WTC11 (cell line): ENCODE data around the gene CPNE2. TPM values are rescaled to one million over a fixed set of nuclear protein-coding genes. Genes with fewer than 3 reads are reported as not detected.

Experiments used
- ATAC-seq: fragments of 200-7000 bp; cut with Tn5 transposase; 2 replicates; pipeline ENCODE4 v1.10.0; 2021; ENCODE audit warnings: mild to moderate bottlenecking, moderate library complexity
- CTCF ChIA-PET: fragments of 300-600 bp; sonication (Branson Sonifier 250); formaldehyde crosslinking; loops from one replicate; lab custom pipeline; 2021; ENCODE audit warnings: antibody characterized with exemption; lab: Charles Lee
- POLR2A ChIA-PET: fragments of 350-600 bp; sonication (Branson Sonifier 250); formaldehyde crosslinking; loops from one replicate; lab custom pipeline; 2021; ENCODE audit warnings: antibody characterized with exemption; lab: Charles Lee
- DNase-seq: peaks from one replicate; pipeline ENCODE4 v3.0.0; 2021; ENCODE audit warnings: low spot score
- H3K27ac Mint-ChIP-seq: 2 replicates; pipeline ENCODE4 v1.8.0; 2021; ENCODE audit warnings: mixed read lengths
- H3K27me3 Mint-ChIP-seq: 2 replicates; pipeline ENCODE4 v1.8.0; 2021; ENCODE audit warnings: low read depth, mild to moderate bottlenecking, moderate library complexity, mixed read lengths
- H3K36me3 Mint-ChIP-seq: 2 replicates; pipeline ENCODE4 v1.8.0; 2021; ENCODE audit warnings: mixed read lengths
- H3K4me1 Mint-ChIP-seq: 2 replicates; pipeline ENCODE4 v1.8.0; 2022; ENCODE audit warnings: mixed read lengths
- H3K4me3 Mint-ChIP-seq: 2 replicates; pipeline ENCODE4 v1.8.0; 2021; ENCODE audit warnings: mild to moderate bottlenecking, moderate library complexity, mixed read lengths
- H3K9me3 Mint-ChIP-seq: 2 replicates; pipeline ENCODE4 v1.8.0; 2021; ENCODE audit warnings: mixed read lengths
- GABPB1 ChIP-seq: sonication (generic); formaldehyde crosslinking; IDR thresholded peaks from 2 replicates; pipeline ENCODE4 v1.8.1; 2023; ENCODE audit warnings: mild to moderate bottlenecking, missing genetic modification reagents
- GRHL2 ChIP-seq: fragments of 250-450 bp; sonication (Bioruptor Pico); IDR thresholded peaks from 2 replicates; pipeline ENCODE4 v1.8.0; 2022; ENCODE audit warnings: mild to moderate bottlenecking, moderate library complexity; ENCODE audit not compliant: insufficient replicate concordance, severe bottlenecking
- GTF2I ChIP-seq: fragments of 250-450 bp; sonication (Bioruptor Pico); conservative IDR thresholded peaks from 2 replicates; pipeline ENCODE4 v1.4.0; 2021; ENCODE audit warnings: mild to moderate bottlenecking
- IRF2 ChIP-seq: sonication (generic); formaldehyde crosslinking; IDR thresholded peaks from 2 replicates; pipeline ENCODE4 v1.8.0; 2022; ENCODE audit warnings: low read depth, missing genetic modification reagents, borderline replicate concordance
- KAT7 ChIP-seq: sonication (generic); formaldehyde crosslinking; IDR thresholded peaks from 2 replicates; pipeline ENCODE4 v1.8.1; 2023; ENCODE audit warnings: missing genetic modification reagents, mild to moderate bottlenecking, borderline replicate concordance
- MAX ChIP-seq: sonication (generic); formaldehyde crosslinking; IDR thresholded peaks from 2 replicates; pipeline ENCODE4 v1.8.0; 2022; ENCODE audit warnings: mild to moderate bottlenecking, missing genetic modification reagents
- MXD4 ChIP-seq: fragments of 250-450 bp; sonication (Bioruptor Pico); IDR thresholded peaks from 2 replicates; pipeline ENCODE4 v1.8.0; 2021; ENCODE audit warnings: mild to moderate bottlenecking, moderate library complexity, borderline replicate concordance
- NFE2L1 ChIP-seq: sonication (generic); formaldehyde crosslinking; IDR thresholded peaks from 2 replicates; pipeline ENCODE4 v1.8.1; 2023; ENCODE audit warnings: missing genetic modification reagents
- NFYB ChIP-seq: sonication (generic); formaldehyde crosslinking; conservative IDR thresholded peaks from 2 replicates; pipeline ENCODE4 v1.8.0; 2022; ENCODE audit warnings: low read depth, missing genetic modification reagents
- PREB ChIP-seq: sonication (generic); formaldehyde crosslinking; IDR thresholded peaks from 2 replicates; pipeline ENCODE4 v1.8.1; 2022; ENCODE audit warnings: mild to moderate bottlenecking, missing genetic modification reagents, moderate library complexity, borderline replicate concordance
- SMAD3 ChIP-seq: sonication (generic); formaldehyde crosslinking; IDR thresholded peaks from 2 replicates; pipeline ENCODE4 v1.8.0; 2022; ENCODE audit warnings: missing genetic modification reagents, mild to moderate bottlenecking, borderline replicate concordance
- TP53 ChIP-seq: sonication (generic); formaldehyde crosslinking; IDR thresholded peaks from 2 replicates; pipeline ENCODE4 v1.8.1; 2023; ENCODE audit warnings: mild to moderate bottlenecking, missing genetic modification reagents
- ZNF138 ChIP-seq: sonication (generic); formaldehyde crosslinking; conservative IDR thresholded peaks from 2 replicates; pipeline ENCODE4 v1.8.1; 2022; ENCODE audit warnings: mild to moderate bottlenecking, moderate library complexity, missing genetic modification reagents
- ZNF219 ChIP-seq: sonication (generic); formaldehyde crosslinking; IDR thresholded peaks from 2 replicates; pipeline ENCODE4 v1.8.0; 2023; ENCODE audit warnings: missing genetic modification reagents, mild to moderate bottlenecking, borderline replicate concordance
- ZNF423 ChIP-seq: fragments of 250-450 bp; sonication (Bioruptor Pico); IDR thresholded peaks from 2 replicates; pipeline ENCODE4 v2.1.2; 2022; ENCODE audit warnings: mild to moderate bottlenecking, moderate library complexity
- ZNF671 ChIP-seq: fragments of 250-450 bp; sonication (Bioruptor Pico); IDR thresholded peaks from 2 replicates; pipeline ENCODE4 v1.8.0; 2021; ENCODE audit warnings: mild to moderate bottlenecking
- ZSCAN18 ChIP-seq: fragments of 250-450 bp; sonication (Bioruptor Pico); IDR thresholded peaks from 2 replicates; pipeline ENCODE4 v2.1.2; 2022; ENCODE audit warnings: mild to moderate bottlenecking, moderate library complexity
- total RNA-seq: library from RNA; stranded (reverse); gene quantifications from 3 replicates; pipeline ENCODE4 v1.2.3, GENCODE V29; 2021

Gene CPNE2
- total RNA-seq, 1 experiment from 2014 or later: 14.0 TPM

DNA sequence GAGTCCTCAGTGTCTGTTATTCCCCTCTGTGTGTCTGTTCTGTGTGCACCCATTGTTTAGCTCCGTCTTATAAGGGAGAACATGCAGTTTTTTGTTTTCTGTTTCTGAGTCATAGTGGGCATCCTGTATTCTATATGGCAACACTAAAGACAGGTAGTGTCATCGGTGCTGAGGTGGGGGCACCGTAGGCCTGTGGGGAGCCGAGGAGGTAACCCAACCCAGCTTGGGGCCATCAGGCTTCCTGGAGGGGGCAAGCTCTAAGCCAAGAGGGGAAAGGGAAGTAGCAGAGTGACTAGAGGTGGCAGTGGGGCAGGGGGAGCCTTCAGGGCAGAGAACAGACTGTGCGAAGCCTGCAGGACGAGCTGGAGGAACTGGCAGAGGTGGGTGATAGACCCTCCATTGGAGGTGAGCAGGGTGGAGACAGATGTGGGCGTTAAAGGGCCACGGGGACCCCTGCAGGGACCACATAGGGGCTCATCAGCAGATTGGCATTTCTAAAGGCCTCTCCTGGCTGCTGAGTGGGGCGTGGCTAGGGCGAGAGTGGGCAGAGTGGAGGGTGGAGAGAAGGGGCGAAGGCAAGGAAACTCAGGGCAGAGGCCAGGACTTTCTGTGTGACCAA lies 36.5 kb downstream of the CPNE2 start:
- Mint-ChIP-seq H3K4me3 (no peak overlapping the region), H3K9me3 (0 out of 2 replicates have a peak, but pooled peaks cover 3% of the 10 kb centered on the region), H3K36me3 (no peaks in the 10 kb centered on the region), H3K27ac (peak overlapping the region; percentile 30; the same call in 1 of the 2 replicates), H3K27me3 (no peaks in the 10 kb centered on the region), H3K4me1 (peaks cover 6% of the 10 kb centered on the region; the same call in 1 of the 2 replicates)
- DNase-seq (no peak), ATAC-seq (no peak)
- TF ChIP-seq NFYB (CRISPR knock-in tag) (no peak), GABPB1 (no peak), NFE2L1 (CRISPR knock-in tag) (no peak), ZNF219 (CRISPR knock-in tag) (no peak), MXD4 (no peak), ZNF671 (CRISPR knock-in tag) (no peak), GRHL2 (no peak)
- ChIA-PET POLR2A (no interaction called here), CTCF (interaction anchor here (0.6 kb wide), 1 partner anchor 36 kb away, joined by 3 read pairs; no protein-coding TSS in a partner anchor)

DNA sequence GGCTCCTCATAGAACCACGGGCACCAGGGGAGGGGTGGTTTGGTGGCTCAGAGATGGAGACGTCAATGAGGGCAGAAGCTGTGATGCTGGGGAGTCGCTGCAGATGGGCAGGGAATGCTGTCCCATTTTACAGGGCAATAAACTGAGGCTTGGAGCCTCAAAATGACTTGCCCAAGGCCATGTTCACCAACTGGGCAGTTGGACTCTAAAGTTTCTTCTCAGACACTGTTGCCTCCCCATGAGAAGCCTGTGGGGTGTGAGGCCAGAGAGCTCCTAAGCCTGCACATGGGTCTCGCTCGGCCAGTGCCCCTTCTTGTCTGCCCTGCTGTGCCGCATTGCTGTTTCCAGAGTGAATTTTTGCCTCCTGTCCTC lies 38.6 kb downstream of the CPNE2 start:
- no peak overlapping the region for H3K4me3 Mint-ChIP-seq
- peaks cover 14% of the 10 kb centered on the region for H3K4me1 Mint-ChIP-seq
- no peak for TF ChIP-seq KAT7 (CRISPR knock-in tag)
- no peak for TF ChIP-seq ZNF423 (CRISPR knock-in tag)
- TF ChIP-seq MAX (CRISPR knock-in tag): no peak
- no peak for TF ChIP-seq TP53 (CRISPR knock-in tag)
- TF ChIP-seq PREB (CRISPR knock-in tag): no peak
- no peak for TF ChIP-seq ZNF138 (CRISPR knock-in tag)
- TF ChIP-seq SMAD3: no peak
- no peak for DNase-seq
- H3K36me3 Mint-ChIP-seq: no peaks in the 10 kb centered on the region
- ChIA-PET CTCF (interaction anchor here (0.9 kb wide), 1 partner anchor 39 kb away, joined by 3 read pairs; the partner anchor contains the start of gene CPNE2), POLR2A (interaction anchor here (0.5 to 0.7 kb wide), 2 partner anchors 51 to 482 kb away, joined by 3 to 8 read pairs; no protein-coding TSS in a partner anchor)
- H3K9me3 Mint-ChIP-seq: 0 out of 2 replicates have a peak, but pooled peaks cover under 1% of the 10 kb centered on the region
- no peak for ATAC-seq
- no peaks in the 10 kb centered on the region for H3K27me3 Mint-ChIP-seq
- H3K27ac Mint-ChIP-seq: no peak overlapping the region

DNA sequence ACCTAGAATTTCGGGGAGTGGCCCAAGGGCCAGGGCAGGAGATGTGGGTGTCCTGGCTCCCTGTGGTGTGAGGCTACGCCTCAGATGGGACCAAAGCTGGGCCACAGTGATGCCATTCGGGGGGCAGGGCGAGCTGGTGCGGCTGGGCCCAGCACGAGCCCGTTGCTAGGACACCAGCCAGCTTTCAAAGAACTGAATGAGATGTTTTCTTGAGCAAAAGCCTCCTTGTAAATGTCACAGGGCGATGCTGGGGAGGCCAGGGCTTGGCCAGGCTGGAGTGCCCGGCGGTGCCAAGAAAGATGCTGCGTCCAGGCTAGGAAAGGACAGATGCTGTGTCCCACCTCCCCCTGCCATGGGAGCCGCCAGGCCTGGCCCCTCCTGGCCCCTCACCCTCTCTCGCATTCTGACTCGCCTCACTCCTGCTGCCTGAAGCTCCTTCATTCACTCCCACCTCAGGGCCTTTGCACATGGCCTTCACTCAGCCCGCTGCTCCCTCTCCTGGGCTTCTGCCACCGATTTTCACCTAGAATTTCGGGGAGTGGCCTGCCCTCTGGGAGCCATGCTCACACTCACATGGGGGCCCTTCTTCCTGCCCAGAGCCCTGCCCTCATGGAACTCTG lies 39.1 kb downstream of the CPNE2 start:
- ChIA-PET POLR2A (interaction anchor here (0.7 kb wide), 1 partner anchor 52 kb away, joined by 3 read pairs; no protein-coding TSS in a partner anchor), CTCF (interaction anchor here (0.9 kb wide), 1 partner anchor 39 kb away, joined by 3 read pairs; the partner anchor contains the start of gene CPNE2)
- Mint-ChIP-seq H3K9me3 (no peaks in the 10 kb centered on the region), H3K27me3 (no peaks in the 10 kb centered on the region), H3K36me3 (no peaks in the 10 kb centered on the region), H3K4me3 (no peak overlapping the region), H3K27ac (no peak overlapping the region), H3K4me1 (peaks cover 14% of the 10 kb centered on the region)
- no peak for ATAC-seq
- TF ChIP-seq GTF2I (CRISPR knock-in tag) (peak; percentile 30; the same call in 1 of the 2 replicates), IRF2 (CRISPR knock-in tag) (no peak)
- no peak for DNase-seq

- Mint-ChIP-seq H3K4me3 (no peak overlapping the region), H3K9me3 (no peaks in the 10 kb centered on the region), H3K4me1 (peaks cover 14% of the 10 kb centered on the region), H3K27ac (no peak overlapping the region), H3K27me3 (no peaks in the 10 kb centered on the region), H3K36me3 (no peaks in the 10 kb centered on the region)
- DNase-seq (no peak), ATAC-seq (no peak)
- no peak for TF ChIP-seq ZSCAN18 (CRISPR knock-in tag)
- TF ChIP-seq TP53 (CRISPR knock-in tag): no peak
- POLR2A ChIA-PET: no interaction called here
- CTCF ChIA-PET: no interaction called here
Measured at GRCh38 chr16:57132470-57132869, 40.1 kb downstream of the CPNE2 start.
